Activated CD4-positive, alpha-beta T cell treated with anti-CD3 and anti-CD28 coated beads, Interleukin-2, amount 10 ng/mL, durations not matched to agents 7 days and 5 days (primary cell): ENCODE data around the gene BANP. TPM values are rescaled to one million over a fixed set of nuclear protein-coding genes. Genes with fewer than 3 reads are reported as not detected.

Experiments
- CTCF ChIA-PET: fragments of 350-600 bp; sonication (Branson Sonifier 250); formaldehyde crosslinking; loops from one replicate; lab custom pipeline; 2021; ENCODE audit warnings: antibody characterized with exemption; lab: Charles Lee
- POLR2A ChIA-PET: fragments of 350-600 bp; sonication (Branson Sonifier 250); formaldehyde crosslinking; loops from one replicate; lab custom pipeline; 2021; ENCODE audit warnings: antibody characterized with exemption; lab: Charles Lee
- DNase-seq: peaks from one replicate; pipeline ENCODE4 v3.0.0-alpha.2; 2020
- H3K27ac Mint-ChIP-seq: one replicate; pipeline ENCODE4 v1.8.0; 2021; ENCODE audit warnings: mild to moderate bottlenecking, moderate library complexity, mixed read lengths
- H3K27me3 Mint-ChIP-seq: one replicate; pipeline ENCODE4 v1.8.0; 2021; ENCODE audit warnings: mixed read lengths
- H3K36me3 Mint-ChIP-seq: one replicate; pipeline ENCODE4 v1.8.0; 2021; ENCODE audit warnings: low read depth, mixed read lengths
- H3K4me1 Mint-ChIP-seq: one replicate; pipeline ENCODE4 v1.8.0; 2021; ENCODE audit warnings: mixed read lengths
- H3K4me3 Mint-ChIP-seq: one replicate; pipeline ENCODE4 v1.8.0; 2021; ENCODE audit warnings: mild to moderate bottlenecking, moderate library complexity, mixed read lengths
- H3K9me3 Mint-ChIP-seq: one replicate; pipeline ENCODE4 v1.8.0; 2021; ENCODE audit warnings: mixed read lengths
- total RNA-seq, 2 experiments: library from RNA; stranded (reverse); gene quantifications; one replicate each; pipeline ENCODE4 v1.2.3, GENCODE V29; 2021

Gene BANP
- total RNA-seq, 2 experiments from 2014 or later: 43.2 to 45.5 TPM

DNA sequence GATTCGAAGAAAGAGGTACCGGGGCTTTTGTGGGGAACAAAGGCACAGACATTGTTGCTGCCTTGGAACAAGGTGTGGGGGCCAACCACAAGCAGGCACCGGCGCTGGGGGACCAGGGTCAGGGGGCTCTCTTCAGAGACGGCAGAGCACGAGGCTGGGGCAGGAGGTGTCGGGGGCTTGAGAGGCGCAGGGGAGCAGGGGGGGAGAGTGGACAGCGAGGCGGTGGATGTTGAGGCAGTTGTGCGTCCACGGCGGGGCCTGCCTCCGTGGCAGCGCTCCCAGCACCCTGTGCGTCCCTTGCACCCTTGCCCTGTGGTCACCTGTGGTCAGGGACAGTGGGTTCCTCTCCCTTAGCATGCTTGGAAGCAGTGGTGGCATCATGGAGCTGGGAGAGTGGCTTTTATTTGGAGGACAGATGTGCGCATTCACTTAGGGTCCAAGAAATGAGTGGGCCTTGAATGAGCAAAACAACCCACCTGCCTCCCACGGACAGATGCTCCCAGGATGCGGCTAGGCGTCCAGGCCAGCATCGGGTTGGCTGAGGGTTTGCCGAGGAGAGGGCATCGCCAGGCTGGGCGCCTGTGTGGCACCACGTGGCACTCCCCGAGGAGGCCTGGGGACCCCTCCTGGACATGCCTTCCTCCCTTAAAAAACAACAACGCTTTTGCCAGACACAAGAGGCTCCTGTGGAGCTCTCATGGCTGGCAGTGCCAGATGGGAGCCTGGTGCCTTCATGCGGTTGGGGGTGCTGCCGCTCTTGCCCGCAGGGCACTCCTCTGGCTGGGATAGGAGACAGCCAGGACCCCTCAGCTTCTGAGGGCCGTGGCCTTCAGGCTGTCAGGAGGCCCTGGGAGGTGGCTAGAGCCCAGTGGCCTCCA lies 113.0 kb downstream of the BANP start:
- H3K9me3 Mint-ChIP-seq: no peaks in the 10 kb centered on the region
- ChIA-PET POLR2A (no interaction called here), CTCF (interaction anchor here (1.7 kb wide), 1 partner anchor 16 kb away, joined by 5 read pairs; no protein-coding TSS in a partner anchor)
- no peaks in the 10 kb centered on the region for H3K27me3 Mint-ChIP-seq
- no peaks in the 10 kb centered on the region for H3K36me3 Mint-ChIP-seq
- H3K4me1 Mint-ChIP-seq: no peaks in the 10 kb centered on the region
- DNase-seq: no peak
- no peak overlapping the region for H3K4me3 Mint-ChIP-seq
- H3K27ac Mint-ChIP-seq: no peak overlapping the region

DNA sequence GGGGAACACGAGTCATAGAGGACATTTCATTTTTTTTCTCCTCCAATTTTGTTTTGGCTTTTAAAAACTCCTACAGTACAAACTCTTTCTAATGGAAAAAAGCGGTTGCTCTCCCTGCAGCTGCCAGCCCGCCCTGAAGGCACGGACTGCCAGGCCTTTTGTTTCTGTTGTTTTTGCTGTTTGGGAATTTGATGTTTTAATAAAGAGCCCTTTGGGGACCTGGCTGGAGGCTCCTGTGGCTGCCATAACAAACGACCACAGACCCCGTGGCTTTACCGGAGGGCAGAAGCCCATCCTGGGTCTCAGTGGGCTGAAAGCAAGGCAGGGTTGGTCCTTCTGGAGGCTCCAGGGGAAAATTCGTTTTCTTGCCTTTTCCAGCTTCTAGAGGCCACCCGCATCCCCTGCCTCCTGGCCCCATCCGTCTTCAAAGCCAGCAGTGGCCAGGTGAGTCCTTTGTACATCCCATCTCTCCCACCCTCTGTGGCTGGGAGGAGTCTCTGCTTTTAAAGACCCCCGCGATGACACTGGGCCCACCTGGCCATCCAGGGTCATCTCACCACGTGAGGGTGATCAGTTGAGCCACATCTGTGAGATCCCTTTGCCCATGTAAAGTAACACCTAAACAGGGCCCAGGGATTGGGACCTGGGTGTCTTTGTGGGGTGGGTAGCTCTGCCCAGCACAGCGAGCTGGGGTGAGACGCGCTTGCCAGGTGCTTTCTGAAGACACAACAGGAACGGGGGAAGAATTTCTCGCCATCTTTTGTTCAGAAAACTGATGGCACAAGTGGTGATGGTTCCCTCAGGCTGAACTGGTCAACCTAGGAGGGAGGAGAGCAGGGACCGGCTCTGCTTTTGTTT lies 113.9 kb downstream of the BANP start:
- POLR2A ChIA-PET: no interaction called here

DNA sequence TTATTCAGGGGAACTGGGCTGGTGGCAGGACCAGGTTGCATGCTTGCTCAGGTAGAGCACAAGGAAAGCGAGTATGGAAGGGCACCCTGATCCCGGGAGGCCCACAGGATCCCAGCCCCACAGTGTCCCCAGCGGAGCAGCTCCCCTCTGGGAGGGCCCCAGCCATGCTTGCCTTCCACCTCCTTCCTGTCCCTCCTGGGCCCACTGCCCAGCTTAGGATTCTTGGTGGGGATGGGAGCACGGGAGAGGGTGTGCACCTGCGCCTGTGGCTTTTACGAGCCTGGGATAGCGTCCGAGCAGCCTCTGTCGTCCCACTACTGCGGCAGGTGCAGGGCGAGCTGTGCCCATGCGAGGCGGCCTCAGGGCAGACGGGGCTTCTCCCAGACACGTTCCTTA lies 114.5 kb downstream of the BANP start:
- ChIA-PET CTCF (no interaction called here), POLR2A (no interaction called here)
- Mint-ChIP-seq H3K36me3 (no peaks in the 10 kb centered on the region), H3K9me3 (no peaks in the 10 kb centered on the region), H3K4me1 (no peaks in the 10 kb centered on the region), H3K4me3 (no peak overlapping the region), H3K27me3 (no peaks in the 10 kb centered on the region), H3K27ac (no peak overlapping the region)
- no peak for DNase-seq

More for the DNA sequence above, 113.9 kb downstream of the BANP start:
- Mint-ChIP-seq H3K27me3 (no peaks in the 10 kb centered on the region), H3K4me3 (no peak overlapping the region), H3K36me3 (no peaks in the 10 kb centered on the region), H3K27ac (no peak overlapping the region), H3K4me1 (no peaks in the 10 kb centered on the region), H3K9me3 (no peaks in the 10 kb centered on the region)
- CTCF ChIA-PET: no interaction called here
- DNase-seq: no peak

DNA sequence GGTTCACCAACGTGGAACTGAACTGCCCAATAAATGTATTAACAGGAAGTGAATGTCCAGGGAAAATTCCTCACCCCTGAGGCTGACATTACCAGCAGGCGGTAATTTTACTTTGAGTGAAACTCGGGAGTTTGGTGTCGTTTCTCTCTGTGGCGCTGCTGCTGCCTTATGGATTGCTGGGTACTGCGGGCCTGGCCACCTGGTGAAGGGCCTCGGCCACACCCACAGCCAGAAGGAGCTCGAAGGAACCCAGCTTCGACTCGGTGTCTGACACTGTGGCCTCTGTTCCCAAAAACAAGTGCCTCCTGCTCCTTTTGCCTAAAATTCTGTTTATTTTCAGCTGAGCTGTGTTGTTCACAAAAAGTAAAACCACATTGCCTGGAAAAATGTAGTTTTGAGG lies 115.0 kb downstream of the BANP start:
- no peaks in the 10 kb centered on the region for H3K4me1 Mint-ChIP-seq
- H3K27ac Mint-ChIP-seq: no peak overlapping the region

DNA sequence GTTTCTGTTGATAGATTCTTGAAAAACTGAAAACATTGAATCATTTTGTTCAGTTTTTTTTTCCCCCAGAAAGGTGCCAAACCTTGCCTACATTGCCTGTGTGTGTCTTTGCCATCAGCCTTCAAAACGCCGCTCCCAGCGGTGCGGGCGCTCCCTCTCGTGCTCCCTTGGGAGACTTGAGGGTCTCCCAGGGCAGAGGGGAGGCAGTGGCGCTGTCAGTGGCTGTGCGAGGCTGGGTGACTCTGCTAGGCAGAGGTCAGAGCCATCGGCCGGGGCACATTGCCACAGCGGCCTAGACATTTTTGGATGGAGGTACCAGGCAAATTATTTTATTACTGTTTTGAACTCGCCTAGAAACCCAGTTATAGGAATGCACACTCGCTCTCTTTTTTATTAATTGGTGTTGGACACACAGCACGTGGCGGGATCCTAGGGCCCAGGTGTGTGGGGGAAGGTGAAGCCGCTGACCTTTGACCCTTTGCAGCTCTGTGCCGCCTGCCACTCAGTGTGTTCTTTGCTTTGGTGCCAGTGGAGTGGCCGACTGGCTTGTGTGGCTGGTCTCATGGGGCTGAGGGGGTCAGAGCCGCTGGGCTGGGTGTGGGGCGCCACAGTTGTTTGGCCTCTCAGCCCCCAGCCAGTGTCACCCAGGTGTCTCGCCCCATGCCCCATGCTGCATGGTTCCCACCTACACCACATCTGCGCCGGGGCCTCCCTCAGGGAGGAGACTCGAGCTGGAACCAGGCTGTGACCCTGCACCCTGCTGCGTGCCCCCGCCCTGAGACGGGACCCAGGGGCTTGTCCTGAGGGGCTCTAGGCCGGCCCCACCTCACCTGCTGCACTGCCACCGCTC lies 115.7 kb downstream of the BANP start:
- no peak overlapping the region for H3K27ac Mint-ChIP-seq
- CTCF ChIA-PET: no interaction called here
- no peaks in the 10 kb centered on the region for H3K36me3 Mint-ChIP-seq
- POLR2A ChIA-PET: no interaction called here
- no peak for DNase-seq
- H3K9me3 Mint-ChIP-seq: no peaks in the 10 kb centered on the region
- H3K4me1 Mint-ChIP-seq: no peaks in the 10 kb centered on the region
- H3K4me3 Mint-ChIP-seq: no peak overlapping the region
- H3K27me3 Mint-ChIP-seq: no peaks in the 10 kb centered on the region

More for the DNA sequence above, 115.0 kb downstream of the BANP start:
- H3K27me3 Mint-ChIP-seq: no peaks in the 10 kb centered on the region
- no peak overlapping the region for H3K4me3 Mint-ChIP-seq
- no peaks in the 10 kb centered on the region for H3K36me3 Mint-ChIP-seq
- DNase-seq: no peak
- no peaks in the 10 kb centered on the region for H3K9me3 Mint-ChIP-seq
- ChIA-PET POLR2A (no interaction called here), CTCF (no interaction called here)

DNA sequence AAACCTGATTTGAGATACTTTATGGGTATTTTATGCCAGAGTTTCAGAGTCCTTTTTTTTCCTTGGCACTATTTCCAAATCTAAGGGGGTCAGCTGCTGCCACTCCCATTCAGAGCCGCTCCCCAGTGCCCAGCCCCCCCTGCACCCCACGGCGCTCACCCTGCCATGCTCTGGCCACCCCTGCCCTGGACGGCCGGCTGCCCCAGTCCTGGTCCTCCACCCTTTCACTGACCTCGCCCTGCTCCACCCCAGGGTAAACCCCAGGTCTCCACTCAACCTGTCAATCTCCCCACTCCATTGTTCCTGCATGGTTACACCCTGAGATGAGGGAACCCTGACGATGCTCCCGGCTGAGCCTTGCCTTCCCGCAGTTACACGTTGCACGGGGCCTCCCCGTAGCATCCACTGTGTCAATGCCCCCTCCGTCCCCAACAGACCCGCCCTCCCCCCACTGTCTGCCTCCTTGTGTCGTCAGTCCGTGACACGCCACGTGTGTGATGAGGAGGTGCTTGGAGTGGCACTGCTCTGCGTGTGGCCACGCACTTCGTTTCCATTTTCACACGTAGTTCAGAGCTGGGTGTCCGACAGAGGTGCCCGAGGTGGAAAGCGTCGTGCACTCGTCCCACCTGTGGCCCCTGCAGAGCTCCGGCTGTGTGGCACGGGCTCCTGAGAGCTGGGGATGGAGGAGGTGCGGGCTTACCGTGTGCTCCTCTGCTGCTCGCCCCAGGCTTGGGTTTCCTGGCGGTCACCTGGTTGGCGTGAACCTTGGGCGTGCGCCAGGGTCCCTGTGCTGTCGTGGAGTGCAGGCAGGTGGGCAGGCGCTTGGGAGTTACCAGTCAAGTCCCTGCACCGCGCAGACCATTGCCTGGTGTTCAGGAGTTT lies 116.5 kb downstream of the BANP start:
- no peak for DNase-seq
- Mint-ChIP-seq H3K27ac (no peak overlapping the region), H3K4me1 (no peaks in the 10 kb centered on the region), H3K27me3 (no peaks in the 10 kb centered on the region), H3K4me3 (no peak overlapping the region), H3K9me3 (no peaks in the 10 kb centered on the region), H3K36me3 (no peaks in the 10 kb centered on the region)
- POLR2A ChIA-PET: no interaction called here
- CTCF ChIA-PET: no interaction called here

DNA sequence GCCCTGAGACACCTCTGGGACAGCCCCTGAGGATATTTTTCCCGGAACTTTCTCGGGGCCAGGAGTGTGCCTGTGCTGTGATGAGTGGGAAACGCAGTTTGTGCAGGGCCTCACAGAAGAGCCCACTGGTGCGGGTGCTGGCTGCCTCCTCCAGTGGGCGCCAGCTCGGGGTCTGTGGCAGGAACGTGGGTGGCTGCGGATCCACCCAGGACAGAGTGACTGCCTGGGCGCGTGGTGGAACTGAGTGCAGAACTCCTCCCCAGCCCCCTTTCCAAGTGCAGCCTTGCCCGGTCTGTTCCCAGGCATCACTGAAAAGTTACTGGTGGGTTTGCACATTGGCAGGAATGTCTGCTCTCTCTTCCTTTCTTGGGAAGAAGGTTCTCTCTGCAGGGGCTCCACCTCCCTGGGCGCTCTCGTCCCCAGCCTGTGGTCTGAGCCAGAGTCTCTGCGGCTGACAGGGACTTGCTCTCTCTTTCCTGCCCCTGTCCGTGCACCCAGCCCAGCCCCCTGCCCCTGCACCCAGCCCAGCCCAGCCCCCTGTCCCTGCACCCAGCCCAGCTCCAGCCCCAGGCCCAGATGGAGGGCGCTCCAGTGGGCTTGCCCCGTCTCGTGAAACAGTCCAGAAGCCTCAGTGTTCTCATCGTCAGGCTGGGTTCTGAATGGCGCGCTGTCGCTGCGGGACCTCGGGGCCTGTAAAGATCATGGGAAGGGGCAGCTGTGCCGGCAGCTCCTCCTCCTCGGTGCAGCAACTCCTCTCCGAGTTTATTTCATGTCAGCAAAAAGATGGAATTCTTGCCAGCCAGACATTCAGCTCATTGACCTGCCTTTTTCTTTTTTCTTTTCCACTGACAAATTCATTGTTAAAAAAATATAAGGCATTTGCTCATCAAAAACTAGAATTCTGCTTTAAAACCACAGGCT lies 117.5 kb downstream of the BANP start:
- Mint-ChIP-seq H3K27ac (no peak overlapping the region), H3K9me3 (no peaks in the 10 kb centered on the region), H3K4me1 (no peaks in the 10 kb centered on the region), H3K27me3 (no peaks in the 10 kb centered on the region), H3K4me3 (no peak overlapping the region), H3K36me3 (no peaks in the 10 kb centered on the region)
- POLR2A ChIA-PET: no interaction called here
- CTCF ChIA-PET: no interaction called here
- DNase-seq: no peak

DNA sequence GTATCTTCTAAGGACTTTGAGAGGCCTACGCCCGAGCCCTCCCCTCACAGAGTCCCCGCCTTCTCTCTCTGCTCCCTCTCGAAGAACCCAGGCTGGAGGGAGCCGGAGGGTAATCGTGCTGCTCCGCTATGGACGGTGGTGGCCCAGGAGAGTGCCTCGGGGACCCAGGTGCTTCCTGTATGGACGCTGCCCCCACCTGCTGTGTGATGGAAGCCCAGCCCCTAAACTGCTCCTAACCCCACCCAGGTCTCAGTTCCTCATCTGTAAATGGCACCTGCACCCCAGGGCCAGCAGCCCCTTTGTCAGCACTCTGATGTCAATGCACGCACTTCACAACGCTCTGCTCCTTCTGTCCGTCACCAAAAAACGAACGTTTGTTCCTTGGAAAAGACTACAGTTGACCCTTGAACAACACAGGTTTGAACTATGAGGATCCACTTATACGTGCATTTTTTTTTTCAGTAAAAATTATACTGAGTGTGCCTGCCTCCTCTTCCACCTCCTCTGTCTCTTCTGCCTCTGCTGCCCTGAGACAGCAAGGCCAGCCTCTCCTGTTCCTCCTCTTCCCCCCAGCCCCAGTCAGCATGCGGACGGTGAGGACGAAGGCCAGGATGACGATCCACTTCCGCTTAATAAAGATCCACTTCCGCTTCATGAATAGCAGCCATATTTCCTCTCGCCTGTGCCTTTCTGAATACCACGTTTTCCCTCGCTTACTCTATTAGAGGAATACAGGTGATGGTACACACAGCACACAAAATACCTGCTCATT lies 118.3 kb downstream of the BANP start:
- Mint-ChIP-seq H3K4me1 (no peaks in the 10 kb centered on the region), H3K27ac (no peak overlapping the region), H3K27me3 (no peaks in the 10 kb centered on the region), H3K4me3 (no peak overlapping the region), H3K36me3 (no peaks in the 10 kb centered on the region), H3K9me3 (no peaks in the 10 kb centered on the region)
- POLR2A ChIA-PET: no interaction called here
- no peak for DNase-seq
- CTCF ChIA-PET: no interaction called here

DNA sequence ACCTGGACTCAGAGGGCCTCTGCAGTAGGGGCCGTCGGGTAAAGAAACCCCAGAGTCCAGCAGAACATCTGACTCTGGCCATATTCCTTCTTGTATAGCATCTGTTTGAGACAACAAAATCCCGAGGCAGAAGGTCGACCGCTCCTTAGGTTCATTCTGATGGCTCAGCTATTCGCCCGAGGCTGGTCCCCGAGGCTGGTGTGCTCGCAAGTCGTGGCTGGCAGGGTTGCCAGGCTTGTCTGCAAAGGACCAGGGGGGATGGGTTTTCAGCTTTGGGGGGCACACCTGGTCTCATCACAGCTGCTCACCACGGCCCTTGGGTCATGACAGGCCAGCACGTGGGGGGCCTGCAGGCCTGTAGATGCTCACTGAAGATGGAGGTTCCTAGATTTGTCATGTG lies 119.1 kb downstream of the BANP start:
- CTCF ChIA-PET: no interaction called here
- Mint-ChIP-seq H3K4me1 (no peaks in the 10 kb centered on the region), H3K9me3 (no peaks in the 10 kb centered on the region), H3K27me3 (no peaks in the 10 kb centered on the region), H3K4me3 (no peak overlapping the region), H3K27ac (no peak overlapping the region), H3K36me3 (no peaks in the 10 kb centered on the region)
- no peak for DNase-seq
- POLR2A ChIA-PET: no interaction called here

DNA sequence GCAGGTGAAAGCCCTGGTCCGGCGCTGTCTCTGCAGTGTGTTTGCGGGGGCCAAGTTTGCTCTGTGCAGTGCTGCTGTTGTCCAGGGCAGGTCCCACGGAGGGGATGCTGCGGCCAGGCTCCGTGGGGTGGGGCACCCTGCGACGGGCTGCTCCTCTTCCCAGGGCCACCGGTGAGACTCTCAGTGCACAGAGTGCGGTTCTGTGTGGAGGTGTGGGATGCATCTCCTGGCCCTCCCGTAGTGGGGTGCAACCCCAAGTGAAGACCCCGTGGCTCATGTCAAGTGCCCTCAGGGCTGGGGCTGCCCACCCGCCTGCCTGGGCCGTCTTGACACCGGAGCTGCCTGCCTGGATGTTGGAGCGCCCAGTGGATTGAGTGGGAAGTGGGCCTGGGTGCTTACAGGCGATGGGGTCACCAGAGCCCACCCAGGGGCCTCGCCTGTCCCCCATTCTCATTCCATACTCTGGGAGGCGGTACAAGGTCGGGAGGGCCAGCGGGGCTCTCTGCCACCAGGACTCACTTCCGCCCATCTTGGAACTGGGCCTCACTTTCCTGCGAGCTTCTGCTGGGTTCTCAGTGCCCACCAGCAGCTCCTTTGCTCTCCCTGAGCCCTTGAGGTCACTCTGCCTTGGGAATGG lies 119.9 kb downstream of the BANP start:
- POLR2A ChIA-PET: no interaction called here
- no peaks in the 10 kb centered on the region for H3K9me3 Mint-ChIP-seq
- CTCF ChIA-PET: interaction anchor here (1.0 kb wide), 1 partner anchor 292 kb away, joined by 3 read pairs; no protein-coding TSS in a partner anchor
- no peaks in the 10 kb centered on the region for H3K27me3 Mint-ChIP-seq
- no peaks in the 10 kb centered on the region for H3K36me3 Mint-ChIP-seq
- no peaks in the 10 kb centered on the region for H3K4me1 Mint-ChIP-seq
- DNase-seq: no peak
- no peak overlapping the region for H3K27ac Mint-ChIP-seq
- H3K4me3 Mint-ChIP-seq: no peak overlapping the region
